UCSD-AML1 (cell line): ENCODE results near the gene PRKCB.
A peak's percentile ranks its signal among the peaks of the same experiment; 100 is the strongest.
"Not testable (repeated sequence)": the region's sequence is repeated elsewhere in the genome, so short reads cannot be mapped to it uniquely, and the experiment has no call there.

Source experiments
- DNase-seq: peaks from one replicate; lab custom pipeline; 2025; ENCODE audit not compliant: unreplicated experiment; lab: John Stamatoyannopoulos, UW

Gene PRKCB

GRCh38 chr16:23998771-23999170, 163.0 kb downstream of the PRKCB start:
- no peak for DNase-seq

DNA sequence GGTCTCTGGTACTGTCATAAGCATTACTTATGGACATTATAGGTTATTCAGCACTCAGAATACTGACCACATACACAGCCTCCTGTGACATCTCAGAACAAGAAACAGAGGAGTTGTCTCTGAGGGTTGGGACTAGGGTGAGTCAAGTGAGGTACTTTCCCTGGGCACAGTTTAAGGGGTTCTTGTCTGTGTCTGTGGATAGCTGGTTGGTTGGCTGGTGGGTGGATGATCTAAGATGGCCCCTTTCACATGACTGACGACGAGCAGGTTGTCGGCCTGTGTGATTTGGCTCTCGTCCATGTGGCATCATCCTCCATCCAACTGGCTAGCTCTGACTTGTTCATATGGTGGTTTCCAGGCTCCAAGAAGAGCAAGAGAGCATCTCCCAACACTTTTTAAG, 163.9 kb downstream of the PRKCB start:
- no peak for DNase-seq

DNA sequence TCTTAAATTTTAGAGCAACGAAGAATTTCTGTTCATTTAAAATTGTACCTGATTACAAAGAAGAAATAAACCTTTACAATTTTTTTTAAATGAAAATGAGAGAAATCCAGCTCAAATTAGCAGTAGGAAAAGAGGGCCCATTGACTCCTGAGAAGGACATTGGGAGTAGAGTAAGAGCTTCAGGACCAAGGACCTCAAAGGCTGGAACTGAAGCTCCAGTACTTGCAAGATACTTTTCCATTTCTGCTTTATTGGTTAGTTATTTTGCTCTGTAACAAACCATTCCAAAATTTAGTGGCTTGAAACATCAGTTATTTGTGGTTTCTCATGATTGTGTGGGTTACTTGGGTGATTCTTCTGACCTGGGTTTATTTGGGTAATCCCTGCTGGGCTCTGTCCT, 165.9 kb downstream of the PRKCB start:
- no peak for DNase-seq

DNA sequence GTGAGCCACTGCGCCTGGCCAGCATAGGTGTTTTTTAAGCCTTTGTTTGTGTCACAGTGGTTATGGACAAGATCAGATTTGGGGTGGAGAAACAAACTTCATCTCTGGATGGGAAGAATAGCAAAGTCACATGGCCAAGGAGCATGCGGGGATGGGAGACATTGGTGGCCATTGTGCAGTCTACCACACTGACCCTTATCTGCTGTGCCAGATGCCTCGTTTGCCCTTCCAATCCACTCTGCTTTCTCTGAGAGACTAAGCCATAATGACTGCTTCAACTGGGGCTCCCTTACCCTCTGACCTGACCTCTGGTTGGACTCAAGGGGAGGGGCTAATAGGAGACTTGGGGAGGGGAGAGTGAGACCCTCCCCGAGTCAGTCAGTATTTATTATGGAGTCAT, 166.8 kb downstream of the PRKCB start:
- no peak for DNase-seq

DNA sequence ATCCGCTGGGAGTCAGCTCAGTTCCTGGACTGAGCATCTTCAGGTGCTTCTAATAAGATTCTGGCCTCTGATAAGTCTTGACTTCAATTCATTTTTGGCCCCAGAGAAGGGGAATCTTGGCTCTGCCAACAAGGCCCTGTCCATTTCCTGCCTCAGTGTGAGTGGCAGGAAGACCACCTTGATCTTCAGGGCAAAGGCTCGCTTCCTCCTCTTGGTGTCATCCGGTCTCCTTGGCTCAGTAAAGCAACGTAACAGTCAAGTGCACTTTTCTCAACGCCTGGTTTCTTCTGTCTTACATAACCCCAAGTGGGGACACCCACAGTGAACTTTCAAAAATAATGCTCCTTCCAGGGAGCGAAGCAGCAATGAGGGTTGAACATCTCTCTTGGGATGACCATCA, 169.8 kb downstream of the PRKCB start:
- no peak for DNase-seq

- no peak for DNase-seq
Measured at GRCh38 chr16:24007391-24007790, 171.6 kb downstream of the PRKCB start.

DNA sequence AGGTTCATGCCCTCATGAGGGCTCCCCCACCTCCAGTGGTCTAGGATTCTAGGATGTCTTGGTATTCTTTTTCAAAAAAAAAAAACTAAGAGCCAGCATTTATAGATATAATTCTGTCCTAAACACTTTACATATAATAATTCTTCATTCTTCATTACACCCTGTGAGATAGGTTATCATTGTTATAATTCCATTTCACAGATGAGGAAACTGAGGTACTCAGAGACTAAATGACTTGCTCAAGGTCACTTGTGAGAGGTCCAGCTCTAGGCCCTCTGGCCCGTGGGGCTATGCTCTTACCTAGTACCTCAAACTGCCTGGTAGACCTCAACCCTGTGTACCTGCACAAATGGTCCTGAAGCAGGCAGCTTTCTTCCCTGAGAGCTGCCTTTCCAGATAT, 172.2 kb downstream of the PRKCB start:
- DNase-seq, result no peak

GRCh38 chr16:24009098-24009497, 173.3 kb downstream of the PRKCB start:
- DNase-seq, result no peak

DNA sequence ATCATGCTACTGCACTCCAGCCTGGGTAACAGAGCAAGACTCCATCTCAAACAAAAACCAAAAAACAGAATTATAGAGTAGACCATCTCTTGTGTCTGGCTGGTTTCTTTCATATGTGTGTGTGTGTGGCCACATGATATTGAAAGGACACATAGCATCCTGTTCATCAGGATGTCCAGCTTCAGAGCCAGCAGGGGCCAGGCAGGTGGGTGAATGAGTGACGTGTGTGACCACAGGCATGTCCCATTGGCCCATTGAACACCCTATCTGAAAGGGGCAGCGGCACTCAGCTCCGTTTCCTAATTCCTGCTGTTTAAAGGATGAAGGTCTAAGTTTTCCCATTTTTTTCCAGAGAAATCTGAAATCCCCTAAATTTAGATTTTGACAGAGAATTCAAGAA, 174.2 kb downstream of the PRKCB start:
- no peak for DNase-seq

DNA sequence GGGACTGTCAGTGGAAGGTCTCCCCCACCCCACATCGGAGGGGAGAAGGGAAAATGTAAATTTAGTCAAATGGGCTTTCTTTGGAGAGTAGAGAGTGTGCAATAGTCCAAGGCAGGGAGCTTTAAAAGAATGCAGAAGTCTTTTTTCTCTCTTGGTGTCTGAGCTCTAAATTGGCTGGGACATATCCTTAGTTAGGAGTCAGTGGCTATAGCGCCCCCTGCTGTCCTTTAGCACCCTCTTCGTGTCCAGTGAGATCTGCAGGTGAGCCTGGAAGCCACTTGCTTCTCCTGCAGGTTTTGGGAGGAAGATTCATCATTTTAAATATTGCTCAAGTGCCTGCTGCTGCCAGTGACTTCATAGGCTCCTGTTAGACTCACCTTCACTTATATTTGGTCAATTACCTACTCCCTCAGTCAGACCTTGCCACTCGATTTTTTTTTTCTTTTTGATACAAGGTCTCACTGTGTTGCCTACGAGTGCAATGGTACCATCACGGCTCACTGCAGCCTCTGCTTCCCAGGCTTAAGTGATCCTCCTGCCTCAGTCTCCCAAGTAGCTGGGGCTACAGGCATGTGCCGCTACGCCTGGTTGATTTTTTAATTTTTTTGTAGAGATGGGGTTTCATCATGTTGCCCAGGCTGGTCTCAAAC, 174.8 kb downstream of the PRKCB start:
- peak; percentile 66 for DNase-seq

GRCh38 chr16:24011237-24011636, 175.5 kb downstream of the PRKCB start:
- no peak for DNase-seq

- DNase-seq, result no peak
Measured at GRCh38 chr16:24013054-24013636, 177.4 kb downstream of the PRKCB start.

- DNase-seq, result peak; percentile 64
Measured at GRCh38 chr16:24013864-24014645, 178.3 kb downstream of the PRKCB start.

- DNase-seq, result not testable (repeated sequence)
Measured at GRCh38 chr16:24014955-24015354, 179.2 kb downstream of the PRKCB start.

DNA sequence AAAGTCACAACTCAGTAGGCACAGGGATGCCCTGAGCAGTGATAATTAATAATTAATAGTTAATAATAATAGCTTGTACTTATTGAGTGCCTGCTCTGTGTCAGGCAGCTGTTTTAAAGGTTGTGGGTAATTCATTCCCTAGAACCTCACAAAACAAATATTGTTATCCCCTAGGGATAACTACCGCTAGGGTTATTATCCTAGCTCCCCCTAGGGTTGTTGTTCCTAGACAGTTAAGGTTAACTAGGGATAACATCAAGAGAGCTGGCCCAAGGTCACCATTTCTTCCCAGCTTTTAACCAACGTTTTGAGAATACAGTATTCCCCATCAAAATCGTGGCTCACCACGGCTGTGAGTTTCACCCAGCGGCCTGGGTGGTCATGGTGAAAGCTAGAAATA, 180.1 kb downstream of the PRKCB start:
- DNase-seq, result no peak

DNA sequence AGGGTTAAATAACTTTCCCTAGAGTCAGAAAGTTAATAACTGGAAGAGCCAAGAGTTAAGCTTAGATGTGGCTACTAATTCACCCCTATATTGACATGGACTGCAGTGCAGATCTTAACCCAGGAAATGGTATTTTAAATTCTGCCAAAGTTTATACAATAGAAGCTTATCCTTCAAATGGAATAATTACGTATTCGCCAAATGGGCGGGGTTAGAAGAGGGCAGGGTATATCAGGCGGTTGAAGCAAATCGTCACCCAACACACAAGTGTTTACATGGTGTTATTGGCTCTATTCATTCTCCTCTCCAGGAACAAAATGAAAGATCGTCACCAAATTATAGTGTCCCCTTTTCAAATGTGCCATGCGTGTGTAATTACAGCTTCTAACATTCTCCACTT, 182.7 kb downstream of the PRKCB start:
- DNase-seq, result no peak

DNA sequence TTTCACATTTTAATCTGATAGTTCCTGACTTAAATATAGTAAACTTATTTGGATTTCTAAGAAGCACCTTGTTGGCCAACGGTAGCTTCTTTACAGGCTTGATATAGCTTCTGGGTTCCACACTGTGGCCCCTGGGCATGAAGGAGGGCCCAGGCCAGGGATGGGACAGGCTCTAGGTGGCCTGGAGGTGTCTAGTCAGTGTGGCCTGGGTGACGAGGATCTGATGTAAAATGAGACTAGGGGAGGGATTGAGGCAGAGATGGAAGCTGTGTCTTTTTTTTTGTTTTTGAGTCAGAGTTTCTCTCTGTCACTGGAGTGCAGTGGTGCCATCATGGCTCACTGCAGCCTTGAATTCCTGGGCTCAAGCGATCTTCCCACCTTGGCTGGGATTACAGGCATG, 187.0 kb downstream of the PRKCB start:
- no peak for DNase-seq

GRCh38 chr16:24023621-24024020, 187.8 kb downstream of the PRKCB start:
- DNase-seq, result no peak

- DNase-seq, result no peak
Measured at GRCh38 chr16:24024971-24025370, 189.2 kb downstream of the PRKCB start.

DNA sequence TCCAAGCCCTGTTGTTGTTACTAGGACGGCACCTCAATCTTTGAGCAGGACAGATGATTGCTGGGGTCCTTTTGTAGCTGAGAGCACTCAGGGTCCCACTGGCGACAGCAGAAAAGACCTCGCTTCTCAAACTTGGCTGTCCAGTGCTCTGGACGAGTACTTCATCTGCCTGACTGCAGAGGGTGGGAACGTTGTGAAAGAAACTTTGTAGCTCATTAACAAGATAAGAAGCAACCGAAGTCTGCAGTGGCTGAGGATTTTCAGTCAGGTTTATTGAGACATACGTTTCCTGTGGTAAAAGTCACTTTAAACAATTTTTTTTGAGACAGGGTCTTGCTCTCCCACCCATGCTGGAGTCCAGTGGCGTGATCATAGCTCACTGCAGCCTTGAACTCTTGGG, 191.7 kb downstream of the PRKCB start:
- no peak for DNase-seq

GRCh38 chr16:24029841-24030240, 194.1 kb downstream of the PRKCB start:
- DNase-seq, result not testable (repeated sequence)

- DNase-seq, result peak; percentile 75
Measured at GRCh38 chr16:24035127-24035842, 199.5 kb downstream of the PRKCB start.
